ENCODE results near the gene E2F3. TPM values are rescaled to one million over a fixed set of nuclear protein-coding genes. Genes with fewer than 3 reads are reported as not detected.

Gene E2F3
- total RNA-seq, 4 donors from 2014 or later = 1.8 to 5.5 (median 3.3) TPM

- TF ChIP-seq CTCF (IDR thresholded peaks at IDR 0.05) (no peak), POLR2A (IDR thresholded peaks at IDR 0.05) (no peak)
- intact Hi-C loops (cut with DNase I; ENCODE audit: low total_unique reads) = no loop called here
These were observed 26.2 kb downstream of the E2F3 start for GRCh38 chr6:20427856-20428255.

GRCh38 chr6:20432692-20433091, 31.0 kb downstream of the E2F3 start:
- intact Hi-C loops (cut with DNase I; ENCODE audit: low total_unique reads) = no loop called here
- H3K27ac ChIP-seq = no peak overlapping the region
- H3K4me1 ChIP-seq = no peaks in the 10 kb centered on the region
- H3K9me3 ChIP-seq = no peaks in the 10 kb centered on the region
- no peak for DNase-seq
- no peaks in the 10 kb centered on the region for H3K27me3 ChIP-seq
- no peaks in the 10 kb centered on the region for H3K36me3 ChIP-seq
- no peak for TF ChIP-seq CTCF (IDR thresholded peaks at IDR 0.05)
- TF ChIP-seq POLR2A (IDR thresholded peaks at IDR 0.05) = no peak
- no peak overlapping the region for H3K4me3 ChIP-seq

More at GRCh38 chr6:20427856-20428255, 26.2 kb downstream of the E2F3 start:
- H3K27ac ChIP-seq = no peak overlapping the region
- no peaks in the 10 kb centered on the region for H3K9me3 ChIP-seq
- H3K4me3 ChIP-seq = no peak overlapping the region
- no peaks in the 10 kb centered on the region for H3K4me1 ChIP-seq
- no peaks in the 10 kb centered on the region for H3K36me3 ChIP-seq
- DNase-seq = no peak
- H3K27me3 ChIP-seq = no peaks in the 10 kb centered on the region

DNA sequence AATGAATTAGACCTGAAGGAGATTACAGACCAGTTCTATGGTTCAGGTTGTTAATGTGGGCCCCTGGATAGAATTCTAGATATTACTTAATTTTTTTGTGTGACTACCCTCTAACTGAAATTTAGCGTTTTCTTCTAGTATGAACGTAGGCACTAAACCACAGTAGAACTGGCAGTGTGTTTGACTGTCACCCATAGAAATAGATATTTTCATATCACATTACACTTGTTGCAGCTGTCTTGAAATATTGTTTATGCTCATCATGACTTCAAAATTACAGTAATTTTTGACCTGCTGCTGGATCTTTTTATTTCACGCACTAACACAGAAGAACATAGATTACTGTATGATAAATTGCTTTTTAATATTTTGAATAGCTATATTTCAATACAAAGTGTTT, 31.6 kb downstream of the E2F3 start:
- H3K9me3 ChIP-seq = no peaks in the 10 kb centered on the region
- no peak for TF ChIP-seq POLR2A (IDR thresholded peaks at IDR 0.05)
- no peak for TF ChIP-seq CTCF (IDR thresholded peaks at IDR 0.05)
- no peak overlapping the region for H3K4me3 ChIP-seq
- intact Hi-C loops (cut with DNase I; ENCODE audit: low total_unique reads) = no loop called here
- H3K36me3 ChIP-seq = no peaks in the 10 kb centered on the region
- no peak overlapping the region for H3K27ac ChIP-seq
- H3K27me3 ChIP-seq = no peaks in the 10 kb centered on the region
- H3K4me1 ChIP-seq = no peaks in the 10 kb centered on the region
- no peak for DNase-seq

GRCh38 chr6:20433929-20434328, 32.2 kb downstream of the E2F3 start:
- Histone ChIP-seq H3K4me1 (no peaks in the 10 kb centered on the region), H3K9me3 (no peaks in the 10 kb centered on the region), H3K36me3 (no peaks in the 10 kb centered on the region), H3K4me3 (no peak overlapping the region), H3K27ac (no peak overlapping the region), H3K27me3 (no peaks in the 10 kb centered on the region)
- no peak for DNase-seq
- TF ChIP-seq POLR2A (IDR thresholded peaks at IDR 0.05) = no peak
- TF ChIP-seq CTCF (IDR thresholded peaks at IDR 0.05) = no peak
- intact Hi-C loops (cut with DNase I; ENCODE audit: low total_unique reads) = no loop called here

- no peaks in the 10 kb centered on the region for H3K36me3 ChIP-seq
- no peak overlapping the region for H3K4me3 ChIP-seq
- H3K27me3 ChIP-seq = no peaks in the 10 kb centered on the region
- H3K4me1 ChIP-seq = no peaks in the 10 kb centered on the region
- no peak for DNase-seq
- H3K27ac ChIP-seq = no peak overlapping the region
- intact Hi-C loops (cut with DNase I; ENCODE audit: low total_unique reads) = no loop called here
- no peaks in the 10 kb centered on the region for H3K9me3 ChIP-seq
- TF ChIP-seq CTCF (IDR thresholded peaks at IDR 0.05) (no peak), POLR2A (IDR thresholded peaks at IDR 0.05) (no peak)
These were observed 33.1 kb downstream of the E2F3 start for GRCh38 chr6:20434766-20435165.

All from uterus (tissue), 4 donors.